Gastroesophageal sphincter (tissue), 3 donors: ENCODE data around the gene ACSF3.

Experiments used
- POLR2A ChIP-seq, 2 donors: fragments of 450-650 bp; IDR thresholded peaks; one replicate each; pipeline ENCODE4 v1.6.1; 2017; ENCODE audit warnings: antibody characterized with exemption in 2 of 2, mild to moderate bottlenecking in 2 of 2, moderate library complexity in 1 of 2
- POLR2AphosphoS5 ChIP-seq: sonication (generic); formaldehyde crosslinking; IDR thresholded peaks from one replicate; pipeline ENCODE4 v1.6.1; 2017; ENCODE audit warnings: antibody characterized with exemption
- TF ChIP-seq, protein P1 (sequence below), 4 experiments: fragments of 200-600 bp in 2 of 4; fragments of 450-650 bp in 2 of 4; sonication (generic) in 1 of 4; IDR thresholded peaks; one replicate each; pipeline ENCODE4 v1.5.1; 2017 to 2019; ENCODE audit warnings: antibody characterized with exemption in 4 of 4, mild to moderate bottlenecking in 2 of 4, moderate library complexity in 2 of 4

DNA sequence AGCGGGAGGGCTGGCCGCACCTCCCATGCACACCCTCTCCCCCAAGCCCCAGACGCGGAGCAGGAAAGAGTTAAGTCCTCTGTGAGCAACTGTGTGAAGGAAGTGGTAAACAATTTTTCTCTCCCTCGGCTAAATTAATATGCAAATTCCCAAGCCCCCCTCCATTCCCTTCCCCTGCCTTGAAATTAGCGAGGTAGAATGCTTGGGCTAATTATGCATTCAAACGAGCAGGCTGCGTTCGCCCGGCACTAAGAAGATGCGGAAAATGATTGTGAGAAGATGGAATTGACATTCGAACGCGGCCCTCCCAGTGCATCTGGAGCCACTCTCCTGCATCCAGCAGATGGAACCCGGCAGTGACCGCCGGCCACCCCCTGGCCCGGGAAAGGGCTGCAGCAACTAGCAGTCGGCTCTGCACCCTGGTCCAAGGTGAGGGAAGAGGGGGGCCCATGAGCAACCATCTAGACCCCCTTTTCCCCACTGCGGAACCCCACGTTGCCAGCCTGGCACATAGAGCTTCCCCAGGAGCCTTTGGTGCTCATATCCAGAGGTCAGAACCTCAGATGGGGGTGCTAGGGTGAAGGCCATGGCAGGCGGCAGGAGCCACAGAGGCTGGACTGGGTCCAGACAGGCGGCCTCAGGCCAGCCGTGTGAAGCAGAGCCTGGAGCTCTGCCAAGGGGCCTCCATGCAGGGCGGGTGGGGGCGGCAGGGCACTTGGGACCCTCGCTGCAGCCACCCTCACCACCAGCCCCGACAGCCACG is 49.1 kb upstream of the ACSF3 start:
- TF ChIP-seq, protein P1, sequence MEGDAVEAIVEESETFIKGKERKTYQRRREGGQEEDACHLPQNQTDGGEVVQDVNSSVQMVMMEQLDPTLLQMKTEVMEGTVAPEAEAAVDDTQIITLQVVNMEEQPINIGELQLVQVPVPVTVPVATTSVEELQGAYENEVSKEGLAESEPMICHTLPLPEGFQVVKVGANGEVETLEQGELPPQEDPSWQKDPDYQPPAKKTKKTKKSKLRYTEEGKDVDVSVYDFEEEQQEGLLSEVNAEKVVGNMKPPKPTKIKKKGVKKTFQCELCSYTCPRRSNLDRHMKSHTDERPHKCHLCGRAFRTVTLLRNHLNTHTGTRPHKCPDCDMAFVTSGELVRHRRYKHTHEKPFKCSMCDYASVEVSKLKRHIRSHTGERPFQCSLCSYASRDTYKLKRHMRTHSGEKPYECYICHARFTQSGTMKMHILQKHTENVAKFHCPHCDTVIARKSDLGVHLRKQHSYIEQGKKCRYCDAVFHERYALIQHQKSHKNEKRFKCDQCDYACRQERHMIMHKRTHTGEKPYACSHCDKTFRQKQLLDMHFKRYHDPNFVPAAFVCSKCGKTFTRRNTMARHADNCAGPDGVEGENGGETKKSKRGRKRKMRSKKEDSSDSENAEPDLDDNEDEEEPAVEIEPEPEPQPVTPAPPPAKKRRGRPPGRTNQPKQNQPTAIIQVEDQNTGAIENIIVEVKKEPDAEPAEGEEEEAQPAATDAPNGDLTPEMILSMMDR (IDR thresholded peaks at IDR 0.05): no peak
- TF ChIP-seq POLR2A (IDR thresholded peaks at IDR 0.05) (no peak), POLR2AphosphoS5 (no peak)
